HepG2 (cell line): ENCODE measurements around the gene PHF13. TPM values are rescaled to one million over a fixed set of nuclear protein-coding genes. Genes with fewer than 3 reads are reported as not detected.
A peak's percentile ranks its signal among the peaks of the same experiment; 100 is the strongest.

Source experiments
- ARNTL ChIP-seq: sonication (generic); formaldehyde crosslinking; IDR thresholded peaks from 2 replicates; pipeline ENCODE4 v1.4.0; 2020; ENCODE audit warnings: mild to moderate bottlenecking, missing genetic modification reagents
- EZH2 ChIP-seq: conservative IDR thresholded peaks from 2 replicates; pipeline ENCODE4 v1.6.1; 2012; ENCODE audit warnings: mild to moderate bottlenecking, low read depth, low read length, moderate library complexity
- JUN ChIP-seq: sonication (generic); formaldehyde crosslinking; IDR thresholded peaks from 2 replicates; pipeline ENCODE4 v1.4.0; 2020; ENCODE audit warnings: mild to moderate bottlenecking, missing genetic modification reagents
- RORA ChIP-seq: sonication (generic); formaldehyde crosslinking; IDR thresholded peaks from 2 replicates; pipeline ENCODE4 v1.5.0; 2020; ENCODE audit warnings: mild to moderate bottlenecking, missing genetic modification reagents, moderate library complexity
- RXRB ChIP-seq: IDR thresholded peaks from 2 replicates; pipeline ENCODE4 v1.6.1; 2016; ENCODE audit warnings: borderline replicate concordance, missing genetic modification reagents, missing compliant biosample characterization
- STAG1 ChIP-seq: sonication (generic); formaldehyde crosslinking; IDR thresholded peaks from 2 replicates; pipeline ENCODE4 v1.4.0; 2020; ENCODE audit warnings: missing genetic modification reagents
- SUZ12 ChIP-seq: fragments of 150-350 bp; IDR thresholded peaks from 2 replicates; pipeline ENCODE4 v1.6.1; 2014; ENCODE audit warnings: low read depth, low read length
- SYNCRIP ChIP-seq: fragments of 200-400 bp; formaldehyde crosslinking; IDR thresholded peaks from 2 replicates; pipeline ENCODE4 v1.6.1; 2018; ENCODE audit warnings: mild to moderate bottlenecking, low read depth, low read length; ENCODE audit not compliant: insufficient read depth
- ZKSCAN1 ChIP-seq: fragments of 150-350 bp; IDR thresholded peaks from 2 replicates; pipeline ENCODE4 v1.6.1; 2014; ENCODE audit warnings: low read length
- ZMYM2 ChIP-seq: sonication (generic); formaldehyde crosslinking; IDR thresholded peaks from 2 replicates; pipeline ENCODE4 v1.8.0; 2022; ENCODE audit warnings: mild to moderate bottlenecking, missing genetic modification reagents
- ZNF543 ChIP-seq: sonication (generic); formaldehyde crosslinking; IDR thresholded peaks from 2 replicates; pipeline ENCODE4 v1.4.0; 2020; ENCODE audit warnings: mild to moderate bottlenecking, missing genetic modification reagents
- ZNF562 ChIP-seq: sonication (generic); formaldehyde crosslinking; IDR thresholded peaks from 2 replicates; pipeline ENCODE4 v1.8.0; 2022; ENCODE audit warnings: missing genetic modification reagents, borderline replicate concordance
- ZNF564 ChIP-seq: sonication (generic); formaldehyde crosslinking; IDR thresholded peaks from 2 replicates; pipeline ENCODE4 v1.8.1; 2023; ENCODE audit warnings: mild to moderate bottlenecking, missing genetic modification reagents
- polyA plus RNA-seq, 8 experiments: library from polyadenylated mRNA; depleted of rRNA in 3 of 8; stranded (reverse) in 7 of 8; unstranded in 1 of 8; fragments of >200 nt; fragmentation: Illumina TruSeq in 4 of 8; extraction: Trizol in 4 of 8; gene quantifications; 2 replicates each; pipeline versions ENCODE4 v1.2.1 to v1.2.3, GENCODE V29; 2011 to 2016; ENCODE audit warnings: low read depth in 4 of 8, missing spikeins in 1 of 8, mixed read lengths in 1 of 8; ENCODE audit not compliant: insufficient read depth in 1 of 8
- total RNA-seq, 5 experiments: library from RNA; depleted of rRNA; stranded (reverse); fragments of >200 nt; fragmentation: Illumina TruSeq; extraction: Trizol; gene quantifications; 2 replicates each; pipeline ENCODE4 v1.2.3, GENCODE V29; 2016; ENCODE audit warnings: low read depth in 1 of 5
- TF ChIP-seq, protein P1 (sequence below): IDR thresholded peaks from 2 replicates; pipeline ENCODE4 v1.6.1; 2016; ENCODE audit warnings: missing compliant biosample characterization, missing genetic modification reagents, borderline replicate concordance
- TF ChIP-seq, protein P2 (sequence below): IDR thresholded peaks from 2 replicates; pipeline ENCODE4 v1.6.1; 2016; ENCODE audit warnings: missing biosample characterization, missing genetic modification reagents, low read depth
- TF ChIP-seq, protein P3 (sequence below): sonication (generic); formaldehyde crosslinking; IDR thresholded peaks from one replicate; pipeline ENCODE4 v1.5.1; 2020; ENCODE audit warnings: mild to moderate bottlenecking, missing genetic modification reagents; ENCODE audit errors: not compliant biosample characterization
- TF ChIP-seq, protein P4 (sequence below): sonication (generic); formaldehyde crosslinking; IDR thresholded peaks from 2 replicates; pipeline ENCODE4 v1.8.1; 2023; ENCODE audit warnings: mild to moderate bottlenecking, inconsistent platforms, moderate library complexity, missing genetic modification reagents, borderline replicate concordance

Gene PHF13
- total and polyA plus RNA-seq, 2 of the 13 experiments (the other 11 are each of a cell fraction or from before 2014, with no cell fraction given): 4.7 to 7.4 TPM

DNA sequence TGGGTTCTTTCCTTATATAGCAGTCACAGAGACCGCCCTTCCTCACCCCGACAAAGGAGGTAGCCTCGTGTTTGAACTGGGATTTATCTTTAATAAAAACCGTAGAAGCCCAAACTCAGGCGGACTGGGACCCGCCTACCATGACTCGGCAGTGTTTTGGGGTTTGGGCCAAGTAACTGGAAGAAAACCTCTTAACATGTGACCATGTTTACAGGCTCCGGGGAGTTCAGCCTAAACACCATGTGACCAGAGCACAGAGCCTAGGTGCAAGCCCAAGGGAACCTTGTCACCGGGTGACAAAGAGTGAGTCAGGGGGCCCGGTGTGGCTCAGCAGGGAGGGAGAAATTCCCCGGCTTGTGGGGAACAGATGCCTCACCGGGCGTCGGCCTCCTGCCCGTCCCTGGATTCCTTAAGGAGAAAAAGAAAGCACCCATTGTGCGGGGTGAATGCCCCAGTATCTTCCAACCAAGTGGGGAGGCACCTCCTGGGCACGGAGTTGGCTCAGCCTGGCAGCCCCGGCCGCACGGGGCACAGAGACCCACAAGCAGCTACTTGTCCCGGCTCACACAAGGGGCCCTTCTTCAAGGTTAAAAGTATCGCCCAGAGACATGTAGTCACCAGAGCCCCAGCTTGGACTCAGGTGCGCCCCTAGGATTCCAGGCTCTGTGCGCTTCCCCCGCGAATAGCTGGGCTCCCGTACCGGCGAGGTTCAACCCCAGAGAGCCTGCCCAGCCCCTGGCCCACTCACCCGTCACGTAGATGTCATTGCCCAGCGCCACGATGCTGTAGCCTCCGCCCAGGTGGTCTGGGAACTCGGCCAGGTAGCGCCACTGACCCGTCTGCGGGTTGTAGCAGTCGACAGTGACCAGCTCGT, 12.2 kb upstream of the PHF13 start (continued):
- TF ChIP-seq, protein P1, sequence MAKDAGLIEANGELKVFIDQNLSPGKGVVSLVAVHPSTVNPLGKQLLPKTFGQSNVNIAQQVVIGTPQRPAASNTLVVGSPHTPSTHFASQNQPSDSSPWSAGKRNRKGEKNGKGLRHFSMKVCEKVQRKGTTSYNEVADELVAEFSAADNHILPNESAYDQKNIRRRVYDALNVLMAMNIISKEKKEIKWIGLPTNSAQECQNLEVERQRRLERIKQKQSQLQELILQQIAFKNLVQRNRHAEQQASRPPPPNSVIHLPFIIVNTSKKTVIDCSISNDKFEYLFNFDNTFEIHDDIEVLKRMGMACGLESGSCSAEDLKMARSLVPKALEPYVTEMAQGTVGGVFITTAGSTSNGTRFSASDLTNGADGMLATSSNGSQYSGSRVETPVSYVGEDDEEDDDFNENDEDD (CRISPR knock-in tag): no peak
- TF ChIP-seq STAG1 (CRISPR knock-in tag): no peak
- TF ChIP-seq ZNF564 (CRISPR knock-in tag): no peak
- TF ChIP-seq SUZ12: no peak
- TF ChIP-seq ZKSCAN1: no peak
- TF ChIP-seq, protein P2, sequence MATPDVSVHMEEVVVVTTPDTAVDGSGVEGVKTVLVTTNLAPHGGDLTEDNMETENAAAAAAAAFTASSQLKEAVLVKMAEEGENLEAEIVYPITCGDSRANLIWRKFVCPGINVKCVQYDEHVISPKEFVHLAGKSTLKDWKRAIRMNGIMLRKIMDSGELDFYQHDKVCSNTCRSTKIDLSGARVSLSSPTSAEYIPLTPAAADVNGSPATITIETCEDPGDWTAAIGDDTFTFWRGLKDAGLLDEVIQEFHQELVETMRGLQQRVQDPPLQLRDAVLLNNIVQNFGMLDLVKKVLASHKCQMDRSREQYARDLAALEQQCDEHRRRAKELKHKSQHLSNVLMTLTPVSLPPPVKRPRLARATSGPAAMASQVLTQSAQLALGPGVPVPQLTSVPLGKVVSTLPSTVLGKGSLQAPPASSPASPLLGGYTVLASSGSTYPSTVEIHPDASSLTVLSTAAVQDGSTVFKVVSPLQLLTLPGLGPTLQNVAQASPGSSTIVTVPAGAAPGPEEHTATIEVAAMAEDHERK: no peak
- TF ChIP-seq ZNF543 (CRISPR knock-in tag): peak; percentile 56; the same call in 1 of the 2 replicates
- no peak for TF ChIP-seq RORA (CRISPR knock-in tag)
- TF ChIP-seq ZNF562: no peak
- no peak for TF ChIP-seq EZH2
- no peak for TF ChIP-seq RXRB
- TF ChIP-seq ZMYM2 (CRISPR knock-in tag): no peak
- TF ChIP-seq ARNTL: no peak
- TF ChIP-seq JUN (CRISPR knock-in tag): no peak
- TF ChIP-seq, protein P3, sequence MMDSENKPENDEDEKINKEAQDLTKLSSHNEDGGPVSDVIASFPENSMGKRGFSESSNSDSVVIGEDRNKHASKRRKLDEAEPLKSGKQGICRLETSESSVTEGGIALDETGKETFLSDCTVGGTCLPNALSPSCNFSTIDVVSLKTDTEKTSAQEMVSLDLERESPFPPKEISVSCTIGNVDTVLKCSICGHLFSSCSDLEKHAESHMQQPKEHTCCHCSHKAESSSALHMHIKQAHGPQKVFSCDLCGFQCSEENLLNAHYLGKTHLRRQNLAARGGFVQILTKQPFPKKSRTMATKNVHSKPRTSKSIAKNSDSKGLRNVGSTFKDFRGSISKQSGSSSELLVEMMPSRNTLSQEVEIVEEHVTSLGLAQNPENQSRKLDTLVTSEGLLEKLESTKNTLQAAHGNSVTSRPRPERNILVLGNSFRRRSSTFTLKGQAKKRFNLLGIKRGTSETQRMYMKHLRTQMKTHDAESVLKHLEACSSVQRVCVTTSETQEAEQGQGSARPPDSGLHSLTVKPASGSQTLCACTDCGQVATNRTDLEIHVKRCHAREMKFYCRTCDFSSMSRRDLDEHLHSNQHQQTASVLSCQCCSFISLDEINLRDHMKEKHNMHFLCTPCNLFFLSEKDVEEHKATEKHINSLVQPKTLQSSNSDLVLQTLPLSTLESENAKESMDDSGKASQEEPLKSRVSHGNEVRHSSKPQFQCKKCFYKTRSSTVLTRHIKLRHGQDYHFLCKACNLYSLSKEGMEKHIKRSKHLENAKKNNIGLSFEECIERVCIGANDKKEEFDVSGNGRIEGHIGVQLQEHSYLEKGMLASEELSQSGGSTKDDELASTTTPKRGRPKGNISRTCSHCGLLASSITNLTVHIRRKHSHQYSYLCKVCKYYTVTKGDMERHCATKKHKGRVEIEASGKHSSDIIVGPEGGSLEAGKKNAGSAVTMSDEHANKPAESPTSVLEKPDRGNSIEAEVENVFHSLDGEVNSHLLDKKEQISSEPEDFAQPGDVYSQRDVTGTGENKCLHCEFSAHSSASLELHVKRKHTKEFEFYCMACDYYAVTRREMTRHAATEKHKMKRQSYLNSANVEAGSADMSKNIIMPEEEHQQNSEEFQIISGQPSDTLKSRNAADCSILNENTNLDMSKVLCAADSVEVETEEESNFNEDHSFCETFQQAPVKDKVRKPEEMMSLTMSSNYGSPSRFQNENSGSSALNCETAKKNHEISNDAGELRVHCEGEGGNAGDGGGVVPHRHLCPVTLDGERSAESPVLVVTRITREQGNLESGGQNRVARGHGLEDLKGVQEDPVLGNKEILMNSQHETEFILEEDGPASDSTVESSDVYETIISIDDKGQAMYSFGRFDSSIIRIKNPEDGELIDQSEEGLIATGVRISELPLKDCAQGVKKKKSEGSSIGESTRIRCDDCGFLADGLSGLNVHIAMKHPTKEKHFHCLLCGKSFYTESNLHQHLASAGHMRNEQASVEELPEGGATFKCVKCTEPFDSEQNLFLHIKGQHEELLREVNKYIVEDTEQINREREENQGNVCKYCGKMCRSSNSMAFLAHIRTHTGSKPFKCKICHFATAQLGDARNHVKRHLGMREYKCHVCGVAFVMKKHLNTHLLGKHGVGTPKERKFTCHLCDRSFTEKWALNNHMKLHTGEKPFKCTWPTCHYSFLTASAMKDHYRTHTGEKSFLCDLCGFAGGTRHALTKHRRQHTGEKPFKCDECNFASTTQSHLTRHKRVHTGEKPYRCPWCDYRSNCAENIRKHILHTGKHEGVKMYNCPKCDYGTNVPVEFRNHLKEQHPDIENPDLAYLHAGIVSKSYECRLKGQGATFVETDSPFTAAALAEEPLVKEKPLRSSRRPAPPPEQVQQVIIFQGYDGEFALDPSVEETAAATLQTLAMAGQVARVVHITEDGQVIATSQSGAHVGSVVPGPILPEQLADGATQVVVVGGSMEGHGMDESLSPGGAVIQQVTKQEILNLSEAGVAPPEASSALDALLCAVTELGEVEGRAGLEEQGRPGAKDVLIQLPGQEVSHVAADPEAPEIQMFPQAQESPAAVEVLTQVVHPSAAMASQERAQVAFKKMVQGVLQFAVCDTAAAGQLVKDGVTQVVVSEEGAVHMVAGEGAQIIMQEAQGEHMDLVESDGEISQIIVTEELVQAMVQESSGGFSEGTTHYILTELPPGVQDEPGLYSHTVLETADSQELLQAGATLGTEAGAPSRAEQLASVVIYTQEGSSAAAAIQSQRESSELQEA (CRISPR knock-in tag): no peak
- TF ChIP-seq, protein P4, sequence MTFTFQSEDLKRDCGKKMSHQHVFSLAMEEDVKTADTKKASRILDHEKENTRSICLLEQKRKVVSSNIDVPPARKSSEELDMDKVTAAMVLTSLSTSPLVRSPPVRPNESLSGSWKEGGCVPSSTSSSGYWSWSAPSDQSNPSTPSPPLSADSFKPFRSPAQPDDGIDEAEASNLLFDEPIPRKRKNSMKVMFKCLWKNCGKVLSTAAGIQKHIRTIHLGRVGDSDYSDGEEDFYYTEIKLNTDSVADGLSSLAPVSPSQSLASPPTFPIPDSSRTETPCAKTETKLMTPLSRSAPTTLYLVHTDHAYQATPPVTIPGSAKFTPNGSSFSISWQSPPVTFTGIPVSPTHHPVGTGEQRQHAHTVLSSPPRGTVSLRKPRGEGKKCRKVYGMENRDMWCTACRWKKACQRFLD (CRISPR knock-in tag): no peak
- no peak for TF ChIP-seq SYNCRIP
